ENCODE results near the gene COX4I2.

The COX4I2 gene

DNA sequence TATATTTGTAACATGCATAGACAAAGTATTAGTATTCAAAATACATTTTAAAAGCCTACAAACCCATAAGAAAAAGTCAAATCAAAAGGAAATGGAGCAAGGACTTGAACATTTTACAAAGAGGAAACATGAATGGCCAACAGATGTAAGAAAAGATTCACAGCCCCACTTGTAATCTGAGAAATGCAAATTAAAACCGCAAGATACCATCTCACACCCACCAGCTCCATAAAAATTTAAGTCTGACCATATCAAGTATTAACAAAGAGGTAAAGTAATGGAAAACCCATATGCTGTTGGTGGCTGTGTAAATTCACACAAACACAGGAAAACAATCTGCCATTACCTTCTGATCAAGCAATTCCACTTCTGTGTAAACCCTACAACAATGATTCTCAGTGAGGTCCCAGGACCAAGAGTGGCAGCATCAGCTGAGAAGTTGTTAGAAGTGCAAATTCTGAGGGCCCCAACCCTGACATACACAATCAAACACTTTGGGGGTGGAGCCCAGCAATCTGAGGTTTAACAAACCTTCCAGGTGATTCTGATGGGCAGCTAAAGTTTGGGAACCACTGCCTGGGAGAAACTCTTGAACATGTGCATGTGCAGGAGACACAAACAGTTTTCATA lies 54.0 kb downstream of the COX4I2 start (continued):
- TF ChIP-seq PRDM10 (tag by site-specific recombination; IDR thresholded peaks at IDR 0.05): peak; percentile 56
- TF ChIP-seq ZNF214 (tag by site-specific recombination; IDR thresholded peaks at IDR 0.05; ENCODE audit: borderline replicate concordance): no peak
- TF ChIP-seq TCF7L2 (IDR thresholded peaks at IDR 0.05; ENCODE audit: borderline replicate concordance, low read depth, low read length): no peak
- TF ChIP-seq ZNF248 (tag by site-specific recombination; IDR thresholded peaks at IDR 0.05): no peak
- no peak for TF ChIP-seq ZNF366 (tag by site-specific recombination; conservative IDR thresholded peaks at IDR 0.05)
- no peak for TF ChIP-seq ZBTB1 (tag by site-specific recombination; IDR thresholded peaks at IDR 0.05)
- TF ChIP-seq, protein P1, sequence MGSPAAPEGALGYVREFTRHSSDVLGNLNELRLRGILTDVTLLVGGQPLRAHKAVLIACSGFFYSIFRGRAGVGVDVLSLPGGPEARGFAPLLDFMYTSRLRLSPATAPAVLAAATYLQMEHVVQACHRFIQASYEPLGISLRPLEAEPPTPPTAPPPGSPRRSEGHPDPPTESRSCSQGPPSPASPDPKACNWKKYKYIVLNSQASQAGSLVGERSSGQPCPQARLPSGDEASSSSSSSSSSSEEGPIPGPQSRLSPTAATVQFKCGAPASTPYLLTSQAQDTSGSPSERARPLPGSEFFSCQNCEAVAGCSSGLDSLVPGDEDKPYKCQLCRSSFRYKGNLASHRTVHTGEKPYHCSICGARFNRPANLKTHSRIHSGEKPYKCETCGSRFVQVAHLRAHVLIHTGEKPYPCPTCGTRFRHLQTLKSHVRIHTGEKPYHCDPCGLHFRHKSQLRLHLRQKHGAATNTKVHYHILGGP (tag by site-specific recombination; IDR thresholded peaks at IDR 0.05): no peak
- TF ChIP-seq ZFHX2 (tag by site-specific recombination; conservative IDR thresholded peaks at IDR 0.05): peak; percentile 69
- peak; percentile 30; the same call in 1 of the 2 replicates for TF ChIP-seq SP7 (tag by site-specific recombination; IDR thresholded peaks at IDR 0.05)
- no peak for TF ChIP-seq HOXA7 (CRISPR knock-in tag; IDR thresholded peaks at IDR 0.05; ENCODE audit: borderline replicate concordance)
- TF ChIP-seq ZEB2 (tag by site-specific recombination; IDR thresholded peaks at IDR 0.05): no peak
- TF ChIP-seq, protein P2, sequence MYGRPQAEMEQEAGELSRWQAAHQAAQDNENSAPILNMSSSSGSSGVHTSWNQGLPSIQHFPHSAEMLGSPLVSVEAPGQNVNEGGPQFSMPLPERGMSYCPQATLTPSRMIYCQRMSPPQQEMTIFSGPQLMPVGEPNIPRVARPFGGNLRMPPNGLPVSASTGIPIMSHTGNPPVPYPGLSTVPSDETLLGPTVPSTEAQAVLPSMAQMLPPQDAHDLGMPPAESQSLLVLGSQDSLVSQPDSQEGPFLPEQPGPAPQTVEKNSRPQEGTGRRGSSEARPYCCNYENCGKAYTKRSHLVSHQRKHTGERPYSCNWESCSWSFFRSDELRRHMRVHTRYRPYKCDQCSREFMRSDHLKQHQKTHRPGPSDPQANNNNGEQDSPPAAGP (tag by site-specific recombination; IDR thresholded peaks at IDR 0.05): no peak
- no peak for TF ChIP-seq ZFP3 (tag by site-specific recombination; IDR thresholded peaks at IDR 0.05; ENCODE audit: low read depth)
- TF ChIP-seq, protein P3, sequence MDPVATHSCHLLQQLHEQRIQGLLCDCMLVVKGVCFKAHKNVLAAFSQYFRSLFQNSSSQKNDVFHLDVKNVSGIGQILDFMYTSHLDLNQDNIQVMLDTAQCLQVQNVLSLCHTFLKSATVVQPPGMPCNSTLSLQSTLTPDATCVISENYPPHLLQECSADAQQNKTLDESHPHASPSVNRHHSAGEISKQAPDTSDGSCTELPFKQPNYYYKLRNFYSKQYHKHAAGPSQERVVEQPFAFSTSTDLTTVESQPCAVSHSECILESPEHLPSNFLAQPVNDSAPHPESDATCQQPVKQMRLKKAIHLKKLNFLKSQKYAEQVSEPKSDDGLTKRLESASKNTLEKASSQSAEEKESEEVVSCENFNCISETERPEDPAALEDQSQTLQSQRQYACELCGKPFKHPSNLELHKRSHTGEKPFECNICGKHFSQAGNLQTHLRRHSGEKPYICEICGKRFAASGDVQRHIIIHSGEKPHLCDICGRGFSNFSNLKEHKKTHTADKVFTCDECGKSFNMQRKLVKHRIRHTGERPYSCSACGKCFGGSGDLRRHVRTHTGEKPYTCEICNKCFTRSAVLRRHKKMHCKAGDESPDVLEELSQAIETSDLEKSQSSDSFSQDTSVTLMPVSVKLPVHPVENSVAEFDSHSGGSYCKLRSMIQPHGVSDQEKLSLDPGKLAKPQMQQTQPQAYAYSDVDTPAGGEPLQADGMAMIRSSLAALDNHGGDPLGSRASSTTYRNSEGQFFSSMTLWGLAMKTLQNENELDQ (tag by site-specific recombination; IDR thresholded peaks at IDR 0.05; ENCODE audit: low read depth): no peak
- no peak for TF ChIP-seq ZNF324 (tag by site-specific recombination; IDR thresholded peaks at IDR 0.05)
- TF ChIP-seq, protein P4, sequence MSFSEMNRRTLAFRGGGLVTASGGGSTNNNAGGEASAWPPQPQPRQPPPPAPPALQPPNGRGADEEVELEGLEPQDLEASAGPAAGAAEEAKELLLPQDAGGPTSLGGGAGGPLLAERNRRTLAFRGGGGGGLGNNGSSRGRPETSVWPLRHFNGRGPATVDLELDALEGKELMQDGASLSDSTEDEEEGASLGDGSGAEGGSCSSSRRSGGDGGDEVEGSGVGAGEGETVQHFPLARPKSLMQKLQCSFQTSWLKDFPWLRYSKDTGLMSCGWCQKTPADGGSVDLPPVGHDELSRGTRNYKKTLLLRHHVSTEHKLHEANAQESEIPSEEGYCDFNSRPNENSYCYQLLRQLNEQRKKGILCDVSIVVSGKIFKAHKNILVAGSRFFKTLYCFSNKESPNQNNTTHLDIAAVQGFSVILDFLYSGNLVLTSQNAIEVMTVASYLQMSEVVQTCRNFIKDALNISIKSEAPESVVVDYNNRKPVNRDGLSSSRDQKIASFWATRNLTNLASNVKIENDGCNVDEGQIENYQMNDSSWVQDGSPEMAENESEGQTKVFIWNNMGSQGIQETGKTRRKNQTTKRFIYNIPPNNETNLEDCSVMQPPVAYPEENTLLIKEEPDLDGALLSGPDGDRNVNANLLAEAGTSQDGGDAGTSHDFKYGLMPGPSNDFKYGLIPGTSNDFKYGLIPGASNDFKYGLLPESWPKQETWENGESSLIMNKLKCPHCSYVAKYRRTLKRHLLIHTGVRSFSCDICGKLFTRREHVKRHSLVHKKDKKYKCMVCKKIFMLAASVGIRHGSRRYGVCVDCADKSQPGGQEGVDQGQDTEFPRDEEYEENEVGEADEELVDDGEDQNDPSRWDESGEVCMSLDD (tag by site-specific recombination; IDR thresholded peaks at IDR 0.05): no peak
- TF ChIP-seq ZNF354C (tag by site-specific recombination; IDR thresholded peaks at IDR 0.05; ENCODE audit: borderline replicate concordance, low read depth): no peak
- no peak for TF ChIP-seq ZNF701 (tag by site-specific recombination; IDR thresholded peaks at IDR 0.05)
- TF ChIP-seq ZNF747 (tag by site-specific recombination; IDR thresholded peaks at IDR 0.05): no peak
- TF ChIP-seq HIC1 (tag by site-specific recombination; IDR thresholded peaks at IDR 0.05): no peak
- TF ChIP-seq ZNF561 (tag by site-specific recombination; IDR thresholded peaks at IDR 0.05; ENCODE audit: borderline replicate concordance): no peak
- TF ChIP-seq, protein P5, sequence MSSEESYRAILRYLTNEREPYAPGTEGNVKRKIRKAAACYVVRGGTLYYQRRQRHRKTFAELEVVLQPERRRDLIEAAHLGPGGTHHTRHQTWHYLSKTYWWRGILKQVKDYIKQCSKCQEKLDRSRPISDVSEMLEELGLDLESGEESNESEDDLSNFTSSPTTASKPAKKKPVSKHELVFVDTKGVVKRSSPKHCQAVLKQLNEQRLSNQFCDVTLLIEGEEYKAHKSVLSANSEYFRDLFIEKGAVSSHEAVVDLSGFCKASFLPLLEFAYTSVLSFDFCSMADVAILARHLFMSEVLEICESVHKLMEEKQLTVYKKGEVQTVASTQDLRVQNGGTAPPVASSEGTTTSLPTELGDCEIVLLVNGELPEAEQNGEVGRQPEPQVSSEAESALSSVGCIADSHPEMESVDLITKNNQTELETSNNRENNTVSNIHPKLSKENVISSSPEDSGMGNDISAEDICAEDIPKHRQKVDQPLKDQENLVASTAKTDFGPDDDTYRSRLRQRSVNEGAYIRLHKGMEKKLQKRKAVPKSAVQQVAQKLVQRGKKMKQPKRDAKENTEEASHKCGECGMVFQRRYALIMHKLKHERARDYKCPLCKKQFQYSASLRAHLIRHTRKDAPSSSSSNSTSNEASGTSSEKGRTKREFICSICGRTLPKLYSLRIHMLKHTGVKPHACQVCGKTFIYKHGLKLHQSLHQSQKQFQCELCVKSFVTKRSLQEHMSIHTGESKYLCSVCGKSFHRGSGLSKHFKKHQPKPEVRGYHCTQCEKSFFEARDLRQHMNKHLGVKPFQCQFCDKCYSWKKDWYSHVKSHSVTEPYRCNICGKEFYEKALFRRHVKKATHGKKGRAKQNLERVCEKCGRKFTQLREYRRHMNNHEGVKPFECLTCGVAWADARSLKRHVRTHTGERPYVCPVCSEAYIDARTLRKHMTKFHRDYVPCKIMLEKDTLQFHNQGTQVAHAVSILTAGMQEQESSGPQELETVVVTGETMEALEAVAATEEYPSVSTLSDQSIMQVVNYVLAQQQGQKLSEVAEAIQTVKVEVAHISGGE (tag by site-specific recombination; conservative IDR thresholded peaks at IDR 0.05; ENCODE audit: low read depth): no peak
